ENCODE measurements around the gene BCOR.

GRCh38 chrX:40083979-40084359 lies 13.8 kb downstream of the BCOR start:
- TF ChIP-seq RXRA (IDR thresholded peaks at IDR 0.05) (no peak), TAF1 (conservative IDR thresholded peaks at IDR 0.05) (no peak), MAX (IDR thresholded peaks at IDR 0.05) (no peak), FOXA1 (IDR thresholded peaks at IDR 0.05) (no peak), SP1 (IDR thresholded peaks at IDR 0.05) (no peak), REST (IDR thresholded peaks at IDR 0.05) (no peak)
